Measurements from ENCODE around the gene SGMS1. TPM values are rescaled to one million over a fixed set of nuclear protein-coding genes. Genes with fewer than 3 reads are reported as not detected.

SGMS1 gene
- polyA plus RNA-seq, 1 of the 3 experiments (the other 2 are of a cell fraction), result 6.3 TPM

- no peak for DNase-seq
- 88% methylated on average over 5 of the region's 5 CpGs for WGBS (ENCODE audit: low lambda C conversion rate)
- Histone ChIP-seq H3K27me3 (ENCODE audit: insufficient read depth) (no peaks in the 10 kb centered on the region), H3K79me2 (ENCODE audit: insufficient read depth) (peaks cover 61% of the 10 kb centered on the region), H3K9ac (no peak overlapping the region), H3K36me3 (replicated peaks in 1 of 2; ENCODE audit: control insufficient read depth in 1 of 2, insufficient read depth in 2 of 2, low read length in 1 of 2) (peaks cover 0 to 3% of the 10 kb centered on the region in 2 experiments), H3K4me2 (no peak overlapping the region), H3K9me2 (no peaks in the 10 kb centered on the region), H3K4me1 (ENCODE audit: control insufficient read depth in 1 of 2, insufficient read depth in 2 of 2, low read depth in 1 of 2, low read length in 1 of 2) (peaks cover 0 to 13% of the 10 kb centered on the region in 2 experiments; a peak in 2 of 4 replicates), H3K27ac (ENCODE audit: low read depth in 2 of 2, low read length in 1 of 2) (peak overlapping the region in 1 of 2 experiments; percentile 72; a peak in 1 of 4 replicates), H3F3A (replicated peaks; ENCODE audit: insufficient read depth) (peaks cover 13% of the 10 kb centered on the region), H4K20me1 (ENCODE audit: insufficient read depth) (no peaks in the 10 kb centered on the region; the same call in 1 of the 2 replicates), H3K4me3 (ENCODE audit: low read depth in 2 of 2, low read length in 1 of 2) (no peak overlapping the region), H3K9me3 (no peaks in the 10 kb centered on the region), H2AFZ (ENCODE audit: low read depth) (no peak overlapping the region)
- TF ChIP-seq, protein P1, sequence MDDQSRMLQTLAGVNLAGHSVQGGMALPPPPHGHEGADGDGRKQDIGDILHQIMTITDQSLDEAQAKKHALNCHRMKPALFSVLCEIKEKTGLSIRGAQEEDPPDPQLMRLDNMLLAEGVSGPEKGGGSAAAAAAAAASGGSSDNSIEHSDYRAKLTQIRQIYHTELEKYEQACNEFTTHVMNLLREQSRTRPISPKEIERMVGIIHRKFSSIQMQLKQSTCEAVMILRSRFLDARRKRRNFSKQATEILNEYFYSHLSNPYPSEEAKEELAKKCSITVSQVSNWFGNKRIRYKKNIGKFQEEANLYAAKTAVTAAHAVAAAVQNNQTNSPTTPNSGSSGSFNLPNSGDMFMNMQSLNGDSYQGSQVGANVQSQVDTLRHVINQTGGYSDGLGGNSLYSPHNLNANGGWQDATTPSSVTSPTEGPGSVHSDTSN (IDR thresholded peaks at IDR 0.05), result no peak
- TF ChIP-seq MAX (IDR thresholded peaks at IDR 0.05; ENCODE audit: low read depth) (no peak), RXRA (IDR thresholded peaks at IDR 0.05; ENCODE audit: borderline replicate concordance, low read depth) (no peak), REST (IDR thresholded peaks at IDR 0.05; ENCODE audit: low read depth, low read length) (no peak)
- TF ChIP-seq, protein P2, sequence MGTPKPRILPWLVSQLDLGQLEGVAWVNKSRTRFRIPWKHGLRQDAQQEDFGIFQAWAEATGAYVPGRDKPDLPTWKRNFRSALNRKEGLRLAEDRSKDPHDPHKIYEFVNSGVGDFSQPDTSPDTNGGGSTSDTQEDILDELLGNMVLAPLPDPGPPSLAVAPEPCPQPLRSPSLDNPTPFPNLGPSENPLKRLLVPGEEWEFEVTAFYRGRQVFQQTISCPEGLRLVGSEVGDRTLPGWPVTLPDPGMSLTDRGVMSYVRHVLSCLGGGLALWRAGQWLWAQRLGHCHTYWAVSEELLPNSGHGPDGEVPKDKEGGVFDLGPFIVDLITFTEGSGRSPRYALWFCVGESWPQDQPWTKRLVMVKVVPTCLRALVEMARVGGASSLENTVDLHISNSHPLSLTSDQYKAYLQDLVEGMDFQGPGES (IDR thresholded peaks at IDR 0.05; ENCODE audit: low read depth, low read length), result no peak
- CTCF ChIA-PET, result interaction anchor here (0.7 kb wide), 1 partner anchor 8 kb away, joined by 3 read pairs; no protein-coding TSS in a partner anchor
- POLR2A ChIA-PET, result no interaction called here
Observed at GRCh38 chr10:50392426-50392825, 231.3 kb downstream of the SGMS1 start.

- H3K4me3 ChIP-seq (ENCODE audit: low read depth in 2 of 2, low read length in 1 of 2), result no peak overlapping the region
- no peak overlapping the region for H3K9ac ChIP-seq
- H2AFZ ChIP-seq (ENCODE audit: low read depth), result no peak overlapping the region
- TF ChIP-seq, protein P3, sequence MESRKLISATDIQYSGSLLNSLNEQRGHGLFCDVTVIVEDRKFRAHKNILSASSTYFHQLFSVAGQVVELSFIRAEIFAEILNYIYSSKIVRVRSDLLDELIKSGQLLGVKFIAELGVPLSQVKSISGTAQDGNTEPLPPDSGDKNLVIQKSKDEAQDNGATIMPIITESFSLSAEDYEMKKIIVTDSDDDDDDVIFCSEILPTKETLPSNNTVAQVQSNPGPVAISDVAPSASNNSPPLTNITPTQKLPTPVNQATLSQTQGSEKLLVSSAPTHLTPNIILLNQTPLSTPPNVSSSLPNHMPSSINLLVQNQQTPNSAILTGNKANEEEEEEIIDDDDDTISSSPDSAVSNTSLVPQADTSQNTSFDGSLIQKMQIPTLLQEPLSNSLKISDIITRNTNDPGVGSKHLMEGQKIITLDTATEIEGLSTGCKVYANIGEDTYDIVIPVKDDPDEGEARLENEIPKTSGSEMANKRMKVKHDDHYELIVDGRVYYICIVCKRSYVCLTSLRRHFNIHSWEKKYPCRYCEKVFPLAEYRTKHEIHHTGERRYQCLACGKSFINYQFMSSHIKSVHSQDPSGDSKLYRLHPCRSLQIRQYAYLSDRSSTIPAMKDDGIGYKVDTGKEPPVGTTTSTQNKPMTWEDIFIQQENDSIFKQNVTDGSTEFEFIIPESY (IDR thresholded peaks at IDR 0.05; ENCODE audit: borderline replicate concordance, low read depth), result no peak
- TF ChIP-seq EZH2phosphoT487 (IDR thresholded peaks at IDR 0.05; ENCODE audit: borderline replicate concordance, low read depth) (no peak), MXI1 (IDR thresholded peaks at IDR 0.05; ENCODE audit: low read depth, low read length) (no peak), RXRA (IDR thresholded peaks at IDR 0.05; ENCODE audit: borderline replicate concordance, low read depth) (no peak), TAF1 (IDR thresholded peaks at IDR 0.05; ENCODE audit: borderline replicate concordance, low read depth, low read length) (no peak), SIN3A (IDR thresholded peaks at IDR 0.05; ENCODE audit: borderline replicate concordance, low read depth, low read length) (no peak), POLR2AphosphoS5 (IDR thresholded peaks at IDR 0.05; ENCODE audit: low read depth, low read length) (no peak), GATA2 (CRISPR knock-in tag; IDR thresholded peaks at IDR 0.05) (no peak), NRF1 (IDR thresholded peaks at IDR 0.05; ENCODE audit: low read depth, low read length) (no peak)
- TF ChIP-seq, protein P4, sequence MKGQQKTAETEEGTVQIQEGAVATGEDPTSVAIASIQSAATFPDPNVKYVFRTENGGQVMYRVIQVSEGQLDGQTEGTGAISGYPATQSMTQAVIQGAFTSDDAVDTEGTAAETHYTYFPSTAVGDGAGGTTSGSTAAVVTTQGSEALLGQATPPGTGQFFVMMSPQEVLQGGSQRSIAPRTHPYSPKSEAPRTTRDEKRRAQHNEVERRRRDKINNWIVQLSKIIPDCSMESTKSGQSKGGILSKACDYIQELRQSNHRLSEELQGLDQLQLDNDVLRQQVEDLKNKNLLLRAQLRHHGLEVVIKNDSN (IDR thresholded peaks at IDR 0.05; ENCODE audit: borderline replicate concordance, low read depth), result no peak
- TF ChIP-seq, protein P2 (IDR thresholded peaks at IDR 0.05; ENCODE audit: low read depth, low read length), result no peak
- no peak overlapping the region for H3K27ac ChIP-seq (ENCODE audit: low read depth in 2 of 2, low read length in 1 of 2)
- no peaks in the 10 kb centered on the region for H3K27me3 ChIP-seq (ENCODE audit: insufficient read depth)
- no peak for DNase-seq
- no peaks in the 10 kb centered on the region for H3K36me3 ChIP-seq (replicated peaks in 1 of 2; ENCODE audit: control insufficient read depth in 1 of 2, insufficient read depth in 2 of 2, low read length in 1 of 2)
- peaks cover 13% of the 10 kb centered on the region for H3F3A ChIP-seq (replicated peaks; ENCODE audit: insufficient read depth)
- peaks cover 0 to 13% of the 10 kb centered on the region in 2 experiments; a peak in 2 of 4 replicates for H3K4me1 ChIP-seq (ENCODE audit: control insufficient read depth in 1 of 2, insufficient read depth in 2 of 2, low read depth in 1 of 2, low read length in 1 of 2)
- no peaks in the 10 kb centered on the region for H3K9me3 ChIP-seq
- ChIA-PET POLR2A (interaction anchor here (0.7 kb wide), 1 partner anchor 96 kb away, joined by 3 read pairs; no protein-coding TSS in a partner anchor), CTCF (interaction anchor here (1.0 to 1.3 kb wide), 2 partner anchors 22 to 31 kb away, joined by 3 to 5 read pairs; no protein-coding TSS in a partner anchor)
- no peak overlapping the region for H3K4me2 ChIP-seq
- peaks cover 52% of the 10 kb centered on the region for H3K79me2 ChIP-seq (ENCODE audit: insufficient read depth)
- no peaks in the 10 kb centered on the region; the same call in 1 of the 2 replicates for H4K20me1 ChIP-seq (ENCODE audit: insufficient read depth)
- 98% methylated on average over 2 of the region's 2 CpGs for WGBS (ENCODE audit: low lambda C conversion rate)
- no peaks in the 10 kb centered on the region for H3K9me2 ChIP-seq
Observed at GRCh38 chr10:50390302-50390701, 233.5 kb downstream of the SGMS1 start.
